Measurements from ENCODE around the gene AGMAT. TPM values are rescaled to one million over a fixed set of nuclear protein-coding genes. Genes with fewer than 3 reads are reported as not detected.
A peak's percentile ranks its signal among the peaks of the same experiment; 100 is the strongest.

AGMAT gene
- total and polyA plus RNA-seq, 2 of the 8 experiments (the other 6 are each of a cell fraction or from before 2014, with no cell fraction given), result 3.7 to 5.8 TPM

DNA sequence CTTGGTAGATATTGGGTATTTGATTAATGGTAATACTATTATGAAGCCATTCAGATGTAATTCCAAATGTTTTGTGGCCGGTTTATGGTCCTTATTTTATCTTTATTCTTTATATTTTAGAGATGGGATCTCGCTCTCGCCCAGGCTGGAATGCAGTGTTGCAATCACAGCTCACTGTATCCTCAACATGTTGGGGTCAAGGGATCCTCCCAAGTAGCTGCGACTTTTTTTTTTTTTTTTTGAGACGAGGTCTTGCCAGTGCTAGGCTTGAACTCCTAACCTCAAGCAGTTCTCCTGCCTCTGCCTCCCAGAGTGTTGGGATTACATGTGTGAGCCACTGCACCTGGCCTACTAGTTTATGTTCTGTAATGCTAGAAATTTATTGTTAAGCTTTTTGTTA, 37.1 kb upstream of the AGMAT start:
- H3K9me3 ChIP-seq (ENCODE audit: insufficient read depth in 2 of 2, low read depth in 1 of 2, low read length in 1 of 2), result no peaks in the 10 kb centered on the region
- H2BK5ac ChIP-seq (ENCODE audit: low read depth, low read length), result no peak overlapping the region
- H4K5ac ChIP-seq (ENCODE audit: insufficient read length, low read depth, low read length), result no peak overlapping the region
- H3K4me2 ChIP-seq (ENCODE audit: insufficient read depth in 1 of 2, low read depth in 2 of 2, low read length in 2 of 2), result no peak overlapping the region
- no peak overlapping the region for H2BK120ac ChIP-seq (replicated peaks; ENCODE audit: low read depth, low read length)
- DNase-seq (ENCODE audit: low read depth in 1 of 2, low spot score in 2 of 2) (no peak), FAIRE-seq (no peak)
- 86% methylated on average over 5 of the region's 5 CpGs; no CpG with 5 or more reads in 1 of the 2 experiments for WGBS, 2 experiments (ENCODE audit: extremely low coverage in 1 of 2, insufficient coverage in 1 of 2, insufficient read length in 1 of 2, insufficient replicate concordance in 2 of 2, low coverage in 1 of 2, low lambda C conversion rate in 2 of 2, missing lambda C conversion rate in 1 of 2)
- H2BK15ac ChIP-seq (ENCODE audit: low read length), result no peak overlapping the region
- no peak overlapping the region for H3K4me3 ChIP-seq (ENCODE audit: extremely low read depth in 1 of 4, insufficient read depth in 2 of 4, low read depth in 3 of 4, low read length in 4 of 4)
- H4K91ac ChIP-seq (replicated peaks; ENCODE audit: insufficient read length, low read length), result no peak overlapping the region
- POLR2A ChIA-PET (ENCODE audit: partially characterized antibody), result interaction anchor here (0.6 to 1.1 kb wide), 3 partner anchors 69 to 116 kb away, joined by 3 read pairs; partner anchors contain the start of gene DNAJC16
- H3K4ac ChIP-seq (replicated peaks; ENCODE audit: insufficient read length, low read depth, low read length), result no peak overlapping the region
- H3K18ac ChIP-seq (ENCODE audit: extremely low read depth, low read length), result no peak overlapping the region
- no peak overlapping the region for H4K8ac ChIP-seq (ENCODE audit: extremely low read depth, insufficient read depth, low read length)
- no peaks in the 10 kb centered on the region for H3K27me3 ChIP-seq (replicated peaks in 1 of 4; ENCODE audit: control insufficient read depth in 3 of 4, extremely low read depth in 1 of 4, insufficient read depth in 3 of 4, low read length in 3 of 4)
- H3K56ac ChIP-seq (replicated peaks; ENCODE audit: insufficient read length, low read depth, low read length), result no peak overlapping the region
- peaks cover 2% of the 10 kb centered on the region for H3K23me2 ChIP-seq (ENCODE audit: low read depth, low read length)
- peaks cover 5 to 7% (median 5%) of the 10 kb centered on the region in 4 experiments; a peak in 5 of 8 replicates for H3K36me3 ChIP-seq (ENCODE audit: control insufficient read depth in 2 of 4, insufficient read depth in 4 of 4, low read length in 3 of 4)
- H3K23ac ChIP-seq (ENCODE audit: insufficient read length), result no peak overlapping the region
- TF ChIP-seq SAP30 (IDR thresholded peaks at IDR 0.05; ENCODE audit: insufficient read depth, insufficient replicate concordance, low read length), result no peak
- 0 out of 2 replicates have a peak, but pooled peaks have one; percentile 17 for TF ChIP-seq CEBPB (IDR thresholded peaks at IDR 0.05; ENCODE audit: low read depth, low read length)
- no peak overlapping the region for H2AFZ ChIP-seq (ENCODE audit: low read length)
- no peaks in the 10 kb centered on the region; a peak in 1 of 7 replicates for H3K4me1 ChIP-seq (replicated peaks in 1 of 4; ENCODE audit: control insufficient read depth in 3 of 4, insufficient read depth in 4 of 4, low read length in 3 of 4)
- no peak overlapping the region for H2BK20ac ChIP-seq (ENCODE audit: low read length)
- no peak overlapping the region for H3K14ac ChIP-seq (ENCODE audit: insufficient read length)
- H4K20me1 ChIP-seq (replicated peaks in 1 of 2; ENCODE audit: control insufficient read depth in 1 of 2, insufficient read depth in 2 of 2, low read length in 2 of 2), result peaks cover 13 to 20% of the 10 kb centered on the region in 2 experiments
- CTCF ChIA-PET (ENCODE audit: partially characterized antibody), result interaction anchor here (1.3 to 1.6 kb wide), 2 partner anchors 29 to 119 kb away, joined by 3 to 4 read pairs; no protein-coding TSS in a partner anchor
- H3K79me1 ChIP-seq (ENCODE audit: low read depth, low read length), result peaks cover 4% of the 10 kb centered on the region; the same call in 1 of the 2 replicates
- H2BK12ac ChIP-seq (ENCODE audit: low read depth, low read length), result no peak overlapping the region
- no peak overlapping the region for H3K27ac ChIP-seq (ENCODE audit: low read depth, low read length)
- no peak overlapping the region for H3K9ac ChIP-seq (replicated peaks in 1 of 4; ENCODE audit: extremely low read depth in 1 of 4, low read depth in 3 of 4, low read length in 3 of 4)
- H2AK5ac ChIP-seq (ENCODE audit: low read depth, low read length), result 0 out of 2 replicates have a peak overlapping the region, but pooled peaks have one; percentile 14
- H3K79me2 ChIP-seq (ENCODE audit: control insufficient read depth in 1 of 2, insufficient read depth in 2 of 2, low read length in 2 of 2), result peaks cover 24 to 93% of the 10 kb centered on the region in 2 experiments
